OCI-LY7 (cell line): Measurements from ENCODE around the gene ARFGAP3.

ENCODE experiments used
- EZH2phosphoT487 ChIP-seq: fragments of 200-600 bp; sonication (generic); IDR thresholded peaks from 2 replicates; pipeline ENCODE4 v1.6.1; 2018; ENCODE audit warnings: low read depth, borderline replicate concordance, mild to moderate bottlenecking, mixed run types, antibody characterized with exemption, low read length, moderate library complexity, mixed read lengths
- TF ChIP-seq, protein P1 (sequence below): fragments of 200-600 bp; sonication (generic); conservative IDR thresholded peaks from 2 replicates; pipeline ENCODE4 v1.5.1; 2014; ENCODE audit warnings: mild to moderate bottlenecking, antibody characterized with exemption, low read length, moderate library complexity, mixed read lengths

DNA sequence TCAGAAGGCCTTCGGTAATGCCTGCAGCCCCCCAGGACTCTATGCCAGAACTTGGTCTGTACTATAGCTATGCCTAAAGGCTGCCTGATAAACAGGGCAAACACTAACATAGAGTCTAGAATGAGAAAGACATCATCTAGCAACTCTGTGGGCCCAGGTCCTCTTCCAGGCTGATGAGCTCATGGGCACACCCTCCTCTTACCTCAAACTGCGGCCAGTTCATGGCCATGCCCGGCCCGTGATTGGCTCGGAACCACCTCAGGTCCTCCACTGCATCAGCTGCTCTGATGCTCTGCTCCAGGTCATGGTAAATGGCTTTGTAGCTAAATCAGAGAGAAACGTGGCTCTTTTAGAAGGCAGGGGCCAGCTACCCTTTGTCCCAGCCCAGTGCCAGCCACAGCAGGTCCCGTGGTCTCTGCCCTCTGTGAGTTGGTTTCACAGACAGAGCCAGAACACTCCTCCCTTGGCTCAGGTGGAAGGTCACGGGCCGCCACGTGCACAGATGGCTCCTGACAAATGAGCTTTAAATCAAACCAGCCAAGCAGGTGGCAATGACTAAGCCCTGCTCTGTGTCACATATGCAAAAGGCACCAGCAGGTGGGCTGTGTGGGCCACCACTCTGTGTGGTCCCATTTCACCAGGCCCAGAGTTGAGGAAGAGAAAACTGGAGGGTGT is 25.0 kb upstream of the ARFGAP3 start:
- TF ChIP-seq, protein P1, sequence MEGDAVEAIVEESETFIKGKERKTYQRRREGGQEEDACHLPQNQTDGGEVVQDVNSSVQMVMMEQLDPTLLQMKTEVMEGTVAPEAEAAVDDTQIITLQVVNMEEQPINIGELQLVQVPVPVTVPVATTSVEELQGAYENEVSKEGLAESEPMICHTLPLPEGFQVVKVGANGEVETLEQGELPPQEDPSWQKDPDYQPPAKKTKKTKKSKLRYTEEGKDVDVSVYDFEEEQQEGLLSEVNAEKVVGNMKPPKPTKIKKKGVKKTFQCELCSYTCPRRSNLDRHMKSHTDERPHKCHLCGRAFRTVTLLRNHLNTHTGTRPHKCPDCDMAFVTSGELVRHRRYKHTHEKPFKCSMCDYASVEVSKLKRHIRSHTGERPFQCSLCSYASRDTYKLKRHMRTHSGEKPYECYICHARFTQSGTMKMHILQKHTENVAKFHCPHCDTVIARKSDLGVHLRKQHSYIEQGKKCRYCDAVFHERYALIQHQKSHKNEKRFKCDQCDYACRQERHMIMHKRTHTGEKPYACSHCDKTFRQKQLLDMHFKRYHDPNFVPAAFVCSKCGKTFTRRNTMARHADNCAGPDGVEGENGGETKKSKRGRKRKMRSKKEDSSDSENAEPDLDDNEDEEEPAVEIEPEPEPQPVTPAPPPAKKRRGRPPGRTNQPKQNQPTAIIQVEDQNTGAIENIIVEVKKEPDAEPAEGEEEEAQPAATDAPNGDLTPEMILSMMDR = no peak
- TF ChIP-seq EZH2phosphoT487 = no peak
